Uterus (tissue), 4 donors: ENCODE measurements around the gene DENND2D. TPM values are rescaled to one million over a fixed set of nuclear protein-coding genes. Genes with fewer than 3 reads are reported as not detected.

Experiments used
- DNase-seq, 2 donors: peaks; one replicate each; pipeline ENCODE4 v3.0.0-alpha.2; 2019 to 2020
- H3K27ac ChIP-seq, 2 donors: fragments of 200-600 bp; sonication (generic); 1 replicate in 1 of 2; 2 replicates in 1 of 2; pipeline ENCODE4 v1.5.1; 2016 to 2018
- H3K27me3 ChIP-seq, 2 donors: fragments of 200-600 bp; sonication (generic); one replicate each; pipeline ENCODE4 v1.5.1; 2018 to 2019; ENCODE audit warnings: control low read depth in 1 of 2
- H3K36me3 ChIP-seq, 2 donors: fragments of 200-600 bp; sonication (generic); one replicate each; pipeline ENCODE4 v1.5.1; 2019; ENCODE audit warnings: control low read depth in 1 of 2
- H3K4me1 ChIP-seq, 2 donors: fragments of 200-600 bp; sonication (generic); one replicate each; pipeline ENCODE4 v1.5.1; 2018 to 2019; ENCODE audit warnings: control low read depth in 1 of 2
- H3K4me3 ChIP-seq, 2 donors: fragments of 200-600 bp; sonication (generic); 1 replicate in 1 of 2; 2 replicates in 1 of 2; pipeline ENCODE4 v1.5.1; 2018 to 2019; ENCODE audit warnings: mild to moderate bottlenecking in 1 of 2
- H3K9me3 ChIP-seq, 2 donors: fragments of 200-600 bp; sonication (generic); one replicate each; pipeline ENCODE4 v1.5.1; 2019; ENCODE audit warnings: control low read depth in 1 of 2
- POLR2A ChIP-seq, 2 donors: fragments of 450-650 bp; IDR thresholded peaks; one replicate each; pipeline ENCODE4 v1.6.1; 2016; ENCODE audit warnings: antibody characterized with exemption in 2 of 2, mild to moderate bottlenecking in 1 of 2, moderate library complexity in 1 of 2
- intact Hi-C: fragments of 100-400 bp; cut with DNase I; formaldehyde crosslinking; loops from one replicate; pipeline ENCODE4 v1.15.1; 2023; ENCODE audit warnings: low total_unique reads
- total RNA-seq, 4 donors: library from RNA; depleted of rRNA in 3 of 4; stranded (reverse); fragments of >200 nt in 3 of 4; gene quantifications; one replicate each; pipeline versions ENCODE4 v1.1.0 to v1.2.4, GENCODE V29; 2014 to 2023
- TF ChIP-seq, protein P1 (sequence below), 4 experiments: fragments of 200-600 bp in 2 of 4; fragments of 450-650 bp in 2 of 4; sonication (generic) in 2 of 4; IDR thresholded peaks; one replicate each; pipeline ENCODE4 v1.5.1; 2016 to 2019; ENCODE audit warnings: antibody characterized with exemption in 4 of 4, mild to moderate bottlenecking in 2 of 4, moderate library complexity in 1 of 4
- donor health status: DM: yes; HTN: yes; CAD: no.

The DENND2D gene
- total RNA-seq, 4 donors from 2014 or later: 2.3 to 25.9 (median 8.0) TPM

DNA sequence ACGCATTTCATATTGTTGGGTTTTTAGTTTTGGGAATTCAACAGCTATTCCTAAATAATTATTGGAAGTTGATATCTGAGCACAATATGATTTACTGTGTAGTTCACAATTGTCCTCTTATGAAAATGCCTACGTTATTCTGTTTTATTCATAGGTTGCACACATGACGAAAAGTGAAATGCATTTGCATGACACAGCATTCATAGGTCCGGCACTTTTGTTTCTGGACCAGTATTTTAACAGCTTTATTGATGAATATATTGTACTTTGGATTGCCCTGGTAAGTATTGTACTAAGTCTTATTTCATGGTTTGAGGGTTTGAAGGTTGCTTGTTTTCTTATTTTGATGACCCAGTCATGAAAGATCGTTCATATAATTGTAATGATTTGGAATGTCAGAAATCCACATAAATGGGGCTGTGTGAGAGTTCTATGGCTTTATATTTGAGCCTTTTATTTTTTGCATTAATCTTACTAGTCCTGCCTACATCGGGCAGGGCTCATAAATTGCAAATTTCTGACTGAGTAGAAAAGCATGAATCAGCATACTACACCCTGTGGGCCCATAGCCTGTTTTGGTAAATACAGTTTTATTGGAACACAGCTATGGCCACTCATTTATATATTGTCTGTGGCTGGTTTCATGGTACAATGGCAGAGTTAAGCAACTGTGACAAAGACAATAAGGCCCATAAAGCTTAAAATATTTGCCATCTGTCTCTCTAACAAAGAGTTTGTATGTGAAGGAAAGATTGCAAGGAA is 17.0 kb downstream of the DENND2D start:
- no peaks in the 10 kb centered on the region for H3K4me1 ChIP-seq
- H3K9me3 ChIP-seq: no peaks in the 10 kb centered on the region
- intact Hi-C loops: no loop called here
- H3K4me3 ChIP-seq: no peak overlapping the region
- no peaks in the 10 kb centered on the region for H3K36me3 ChIP-seq
- H3K27ac ChIP-seq: no peak overlapping the region
- H3K27me3 ChIP-seq: no peaks in the 10 kb centered on the region
- no peak for DNase-seq
- no peak for TF ChIP-seq POLR2A (IDR thresholded peaks at IDR 0.05)
- TF ChIP-seq, protein P1, sequence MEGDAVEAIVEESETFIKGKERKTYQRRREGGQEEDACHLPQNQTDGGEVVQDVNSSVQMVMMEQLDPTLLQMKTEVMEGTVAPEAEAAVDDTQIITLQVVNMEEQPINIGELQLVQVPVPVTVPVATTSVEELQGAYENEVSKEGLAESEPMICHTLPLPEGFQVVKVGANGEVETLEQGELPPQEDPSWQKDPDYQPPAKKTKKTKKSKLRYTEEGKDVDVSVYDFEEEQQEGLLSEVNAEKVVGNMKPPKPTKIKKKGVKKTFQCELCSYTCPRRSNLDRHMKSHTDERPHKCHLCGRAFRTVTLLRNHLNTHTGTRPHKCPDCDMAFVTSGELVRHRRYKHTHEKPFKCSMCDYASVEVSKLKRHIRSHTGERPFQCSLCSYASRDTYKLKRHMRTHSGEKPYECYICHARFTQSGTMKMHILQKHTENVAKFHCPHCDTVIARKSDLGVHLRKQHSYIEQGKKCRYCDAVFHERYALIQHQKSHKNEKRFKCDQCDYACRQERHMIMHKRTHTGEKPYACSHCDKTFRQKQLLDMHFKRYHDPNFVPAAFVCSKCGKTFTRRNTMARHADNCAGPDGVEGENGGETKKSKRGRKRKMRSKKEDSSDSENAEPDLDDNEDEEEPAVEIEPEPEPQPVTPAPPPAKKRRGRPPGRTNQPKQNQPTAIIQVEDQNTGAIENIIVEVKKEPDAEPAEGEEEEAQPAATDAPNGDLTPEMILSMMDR (IDR thresholded peaks at IDR 0.05): no peak

DNA sequence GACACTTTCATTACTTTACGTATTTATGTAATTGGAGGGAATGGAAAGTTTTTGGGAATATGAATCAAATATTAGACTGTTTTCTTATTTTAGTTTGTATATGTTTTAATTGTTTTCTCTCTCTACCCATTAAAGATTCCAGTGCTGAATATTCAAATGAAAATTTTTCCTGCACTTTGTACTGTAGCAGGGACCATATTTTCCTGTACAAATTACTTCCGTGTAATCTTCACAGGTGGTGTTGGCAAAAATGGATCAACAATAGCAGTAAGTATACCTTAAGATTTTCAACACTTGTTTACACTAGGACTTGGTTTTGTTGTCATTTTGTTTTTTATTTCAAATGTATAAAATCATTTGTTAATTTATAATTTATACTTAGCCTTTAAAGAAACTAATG is 18.4 kb downstream of the DENND2D start:
- H3K4me1 ChIP-seq: no peaks in the 10 kb centered on the region
- no peaks in the 10 kb centered on the region for H3K27me3 ChIP-seq
- no peaks in the 10 kb centered on the region for H3K9me3 ChIP-seq
- H3K27ac ChIP-seq: no peak overlapping the region
- no peaks in the 10 kb centered on the region for H3K36me3 ChIP-seq
- H3K4me3 ChIP-seq: no peak overlapping the region
- intact Hi-C loops: no loop called here
- TF ChIP-seq, protein P1 (IDR thresholded peaks at IDR 0.05): no peak
- no peak for TF ChIP-seq POLR2A (IDR thresholded peaks at IDR 0.05)
- no peak for DNase-seq

DNA sequence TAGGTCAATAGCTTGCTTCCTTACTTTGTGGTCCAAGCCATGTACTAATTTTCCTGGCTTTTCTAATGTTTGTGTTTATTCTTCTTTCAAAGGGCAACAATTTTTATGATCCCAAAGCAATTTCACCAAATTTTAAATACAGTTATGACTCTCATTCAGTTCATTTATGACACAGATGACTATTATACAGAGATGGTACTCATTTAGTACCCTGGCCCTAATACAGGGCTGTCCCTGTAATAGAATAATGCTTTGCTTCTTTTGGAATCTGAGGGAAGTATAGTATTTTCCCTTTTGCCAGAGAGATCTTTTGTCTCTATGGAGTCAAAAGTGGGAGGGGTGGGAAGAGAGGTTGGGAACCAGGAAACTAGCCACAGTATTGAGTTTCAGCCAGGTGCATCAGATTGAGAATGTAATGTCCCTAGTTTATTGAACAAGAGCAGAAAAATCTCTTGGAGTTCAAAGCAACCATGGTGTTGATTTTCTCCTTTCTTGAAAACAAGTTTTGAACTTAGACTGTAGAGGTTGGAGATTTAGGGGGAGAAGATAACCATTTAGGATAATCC is 20.4 kb downstream of the DENND2D start:
- H3K4me1 ChIP-seq: no peaks in the 10 kb centered on the region
- no peaks in the 10 kb centered on the region for H3K9me3 ChIP-seq
- H3K27me3 ChIP-seq: no peaks in the 10 kb centered on the region
- H3K4me3 ChIP-seq: no peak overlapping the region
- H3K27ac ChIP-seq: no peak overlapping the region
- intact Hi-C loops: no loop called here
- no peak for TF ChIP-seq POLR2A (IDR thresholded peaks at IDR 0.05)
- TF ChIP-seq, protein P1 (IDR thresholded peaks at IDR 0.05): no peak
- H3K36me3 ChIP-seq: no peaks in the 10 kb centered on the region
- no peak for DNase-seq

DNA sequence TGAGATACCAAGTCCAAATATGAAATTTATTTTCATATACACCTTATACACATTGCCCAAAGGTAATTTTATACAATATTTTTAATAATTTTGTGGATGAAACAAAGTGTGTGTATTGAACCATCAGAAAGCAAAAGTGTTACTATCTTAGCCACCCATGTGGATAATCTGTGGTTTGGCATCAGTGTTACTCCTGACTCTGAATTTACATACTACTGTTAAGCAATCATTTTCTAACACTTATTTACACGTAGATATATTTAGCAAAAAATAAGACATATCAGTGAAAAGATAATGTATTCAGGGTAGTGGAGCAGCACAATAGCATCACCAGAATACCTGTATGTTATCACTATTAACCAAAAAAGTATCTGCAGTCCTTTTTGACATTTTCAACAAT is 23.8 kb downstream of the DENND2D start:
- Histone ChIP-seq H3K9me3 (no peaks in the 10 kb centered on the region), H3K27ac (no peak overlapping the region), H3K27me3 (no peaks in the 10 kb centered on the region), H3K36me3 (no peaks in the 10 kb centered on the region), H3K4me3 (no peak overlapping the region), H3K4me1 (no peaks in the 10 kb centered on the region)
- DNase-seq: no peak
- intact Hi-C loops: no loop called here
- TF ChIP-seq, protein P1 (IDR thresholded peaks at IDR 0.05): no peak
- no peak for TF ChIP-seq POLR2A (IDR thresholded peaks at IDR 0.05)

DNA sequence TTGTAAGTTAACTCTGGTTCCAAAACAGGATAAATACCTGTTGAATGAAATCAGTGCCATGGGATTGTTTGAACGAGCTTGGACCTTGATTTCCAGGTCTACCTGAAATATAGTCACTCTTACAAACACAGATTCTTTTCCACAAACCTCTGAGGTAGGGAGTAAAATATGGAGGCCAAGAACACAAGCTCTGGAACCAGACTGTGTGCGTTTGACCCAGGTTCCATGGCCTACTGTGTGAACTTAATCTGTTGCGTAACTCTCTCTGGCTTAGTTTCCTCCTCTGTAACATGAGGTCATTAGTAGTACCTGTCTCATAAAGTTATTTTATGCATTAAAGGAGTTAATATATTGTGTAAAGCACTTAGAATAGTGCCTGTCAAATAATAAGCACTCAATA is 25.1 kb downstream of the DENND2D start:
- Histone ChIP-seq H3K36me3 (no peaks in the 10 kb centered on the region), H3K9me3 (no peaks in the 10 kb centered on the region), H3K4me3 (no peak overlapping the region), H3K27ac (no peak overlapping the region), H3K4me1 (no peaks in the 10 kb centered on the region), H3K27me3 (no peaks in the 10 kb centered on the region)
- intact Hi-C loops: no loop called here
- TF ChIP-seq, protein P1 (IDR thresholded peaks at IDR 0.05): no peak
- no peak for TF ChIP-seq POLR2A (IDR thresholded peaks at IDR 0.05)
- DNase-seq: no peak
